ENCODE results near the gene ZSCAN23. TPM values are rescaled to one million over a fixed set of nuclear protein-coding genes. Genes with fewer than 3 reads are reported as not detected.
"Not testable (repeated sequence)": the region's sequence is repeated elsewhere in the genome, so short reads cannot be mapped to it uniquely, and the experiment has no call there.

ZSCAN23 gene
- total RNA-seq, 4 donors from 2014 or later: 0.55 to 17.1 (median 2.5) TPM; not detected in 1

DNA sequence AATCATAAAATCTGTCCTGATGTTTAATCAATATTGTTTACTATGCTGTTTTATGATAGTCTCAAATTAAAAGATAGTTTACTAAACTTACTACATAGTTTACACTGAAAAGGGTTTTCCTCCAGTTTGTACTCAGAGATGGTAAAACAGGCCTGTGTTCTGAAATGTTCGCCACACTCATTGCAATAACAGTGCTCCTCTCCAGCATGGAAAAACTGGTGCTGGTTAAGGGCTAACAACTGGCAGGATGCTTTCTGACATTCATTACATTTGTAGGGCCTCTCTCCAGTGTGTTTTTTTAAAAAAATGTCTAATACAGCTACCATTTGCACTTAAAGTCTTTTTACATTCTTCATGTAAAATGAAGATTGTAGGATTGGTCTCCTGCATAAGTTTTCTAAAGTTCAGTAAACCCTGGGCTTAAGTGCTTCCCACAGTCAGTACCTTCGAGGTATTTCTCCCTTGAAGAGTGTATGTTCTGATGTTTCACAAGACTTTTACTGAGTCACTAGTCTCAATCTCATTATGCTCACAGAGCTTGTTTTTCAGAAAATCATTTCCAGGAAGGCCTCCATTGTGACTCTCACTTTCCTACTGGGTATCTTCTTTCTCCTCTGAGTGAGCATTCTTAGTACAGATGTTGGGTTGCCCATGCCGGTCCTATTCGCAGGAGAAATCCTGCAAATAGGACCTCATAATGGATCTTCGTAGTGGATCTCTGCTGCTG, 35.1 kb downstream of the ZSCAN23 start:
- WGBS, 2 donors (ENCODE audit: low coverage in 1 of 2): 71 to 91% methylated on average over 4 to 5 of the region's 5 CpGs
- Histone ChIP-seq H3K4me3 (no peak overlapping the region), H3K4me1 (no peaks in the 10 kb centered on the region), H3K27ac (no peak overlapping the region), H3K27me3 (peaks cover 38% of the 10 kb centered on the region), H3K9me3 (no peaks in the 10 kb centered on the region), H3K36me3 (no peaks in the 10 kb centered on the region)
- DNase-seq: no peak
- TF ChIP-seq POLR2AphosphoS5 (IDR thresholded peaks at IDR 0.05): no peak
- no peak for TF ChIP-seq POLR2A (IDR thresholded peaks at IDR 0.05)
- intact Hi-C loops (cut with DNase I; ENCODE audit: low total_unique reads): no loop called here
- in situ Hi-C loops (cut with MboI; ENCODE audit: low pct_ligation_motif_present in 1 of 4, low pct_unique_long_range_greater_than_20kb in 1 of 4, low sequenced_read_pairs in 3 of 4): no loop called here

DNA sequence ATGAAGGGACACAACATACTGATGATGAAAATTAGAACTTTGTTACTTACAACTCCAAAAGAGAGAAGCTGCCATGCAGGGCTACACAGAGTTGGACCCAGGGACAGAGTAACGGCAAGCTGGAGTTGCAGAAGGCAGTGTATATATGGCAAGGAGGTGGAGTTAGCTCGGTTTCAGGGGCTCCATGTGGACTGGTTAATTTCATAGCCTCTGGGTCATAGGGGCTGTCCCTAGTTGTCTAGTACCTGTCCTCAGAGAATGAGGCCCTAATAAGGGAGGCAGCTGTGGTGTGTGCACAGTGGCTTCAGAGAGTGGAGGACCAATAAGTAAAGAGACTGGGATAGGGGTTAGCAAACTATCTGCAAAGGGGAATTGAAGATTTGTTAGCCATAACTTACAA, 35.9 kb downstream of the ZSCAN23 start:
- no peak overlapping the region for H3K27ac ChIP-seq
- TF ChIP-seq EP300 (IDR thresholded peaks at IDR 0.05; ENCODE audit: low read depth) (no peak), POLR2AphosphoS5 (IDR thresholded peaks at IDR 0.05) (no peak), POLR2A (IDR thresholded peaks at IDR 0.05) (no peak)
- intact Hi-C loops (cut with DNase I; ENCODE audit: low total_unique reads): no loop called here
- H3K9me3 ChIP-seq: no peaks in the 10 kb centered on the region
- 49 to 54% methylated on average over 2 of the region's 2 CpGs for WGBS, 2 donors (ENCODE audit: low coverage in 1 of 2)
- no peaks in the 10 kb centered on the region for H3K4me1 ChIP-seq
- DNase-seq: no peak
- H3K4me3 ChIP-seq: no peak overlapping the region
- in situ Hi-C loops (cut with MboI; ENCODE audit: low pct_ligation_motif_present in 1 of 4, low pct_unique_long_range_greater_than_20kb in 1 of 4, low sequenced_read_pairs in 3 of 4): no loop called here
- peaks cover 44% of the 10 kb centered on the region for H3K27me3 ChIP-seq
- no peaks in the 10 kb centered on the region for H3K36me3 ChIP-seq

DNA sequence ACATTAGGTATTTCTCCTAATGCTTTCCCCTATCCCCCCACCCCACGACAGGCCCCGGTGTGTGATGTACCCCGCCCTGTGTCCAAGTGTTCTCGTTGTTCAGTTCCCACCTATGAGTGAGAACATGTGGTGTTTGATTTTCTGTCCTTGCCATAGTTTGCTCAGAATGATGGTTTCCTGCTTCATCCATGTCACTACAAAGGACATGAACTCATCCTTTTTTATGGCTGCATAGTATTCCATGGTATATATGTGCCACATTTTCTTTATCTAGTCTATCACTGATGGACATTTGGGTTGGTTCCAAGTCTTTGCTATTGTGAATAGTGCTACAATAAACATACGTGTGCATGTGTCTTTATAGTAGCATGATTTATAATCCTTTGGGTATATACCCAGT, 39.4 kb downstream of the ZSCAN23 start:
- intact Hi-C loops (cut with DNase I; ENCODE audit: low total_unique reads): not testable (repeated sequence)
- WGBS, 2 donors (ENCODE audit: low coverage in 1 of 2): 90 to 94% methylated on average over 3 to 5 of the region's 5 CpGs

GRCh38 chr6:28402197-28402596, 41.1 kb downstream of the ZSCAN23 start:
- Histone ChIP-seq H3K36me3 (peaks cover 0 to 3% (median 0%) of the 10 kb centered on the region in 4 donors), H3K4me3 (no peak overlapping the region), H3K27ac (no peak overlapping the region), H3K27me3 (peaks cover 54% of the 10 kb centered on the region), H3K4me1 (peaks cover 0 to 25% (median 8%) of the 10 kb centered on the region in 4 donors), H3K9me3 (no peaks in the 10 kb centered on the region)
- TF ChIP-seq POLR2A (IDR thresholded peaks at IDR 0.05): no peak
- no peak for TF ChIP-seq EP300 (IDR thresholded peaks at IDR 0.05; ENCODE audit: low read depth)
- TF ChIP-seq, protein P1, sequence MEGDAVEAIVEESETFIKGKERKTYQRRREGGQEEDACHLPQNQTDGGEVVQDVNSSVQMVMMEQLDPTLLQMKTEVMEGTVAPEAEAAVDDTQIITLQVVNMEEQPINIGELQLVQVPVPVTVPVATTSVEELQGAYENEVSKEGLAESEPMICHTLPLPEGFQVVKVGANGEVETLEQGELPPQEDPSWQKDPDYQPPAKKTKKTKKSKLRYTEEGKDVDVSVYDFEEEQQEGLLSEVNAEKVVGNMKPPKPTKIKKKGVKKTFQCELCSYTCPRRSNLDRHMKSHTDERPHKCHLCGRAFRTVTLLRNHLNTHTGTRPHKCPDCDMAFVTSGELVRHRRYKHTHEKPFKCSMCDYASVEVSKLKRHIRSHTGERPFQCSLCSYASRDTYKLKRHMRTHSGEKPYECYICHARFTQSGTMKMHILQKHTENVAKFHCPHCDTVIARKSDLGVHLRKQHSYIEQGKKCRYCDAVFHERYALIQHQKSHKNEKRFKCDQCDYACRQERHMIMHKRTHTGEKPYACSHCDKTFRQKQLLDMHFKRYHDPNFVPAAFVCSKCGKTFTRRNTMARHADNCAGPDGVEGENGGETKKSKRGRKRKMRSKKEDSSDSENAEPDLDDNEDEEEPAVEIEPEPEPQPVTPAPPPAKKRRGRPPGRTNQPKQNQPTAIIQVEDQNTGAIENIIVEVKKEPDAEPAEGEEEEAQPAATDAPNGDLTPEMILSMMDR (IDR thresholded peaks at IDR 0.05): no peak
- no peak for TF ChIP-seq POLR2AphosphoS5 (IDR thresholded peaks at IDR 0.05)
- DNase-seq: no peak
- WGBS, 2 donors (ENCODE audit: low coverage in 1 of 2): 34 to 92% methylated on average over 2 of the region's 2 CpGs
- in situ Hi-C loops (cut with MboI; ENCODE audit: low pct_ligation_motif_present in 1 of 4, low pct_unique_long_range_greater_than_20kb in 1 of 4, low sequenced_read_pairs in 3 of 4) (no loop called here), intact Hi-C loops (cut with DNase I; ENCODE audit: low total_unique reads) (loop anchor here (1.0 kb wide), 1 partner anchor 39 kb away; no protein-coding TSS in a partner anchor)

More for the DNA sequence above, 39.4 kb downstream of the ZSCAN23 start:
- H3K27ac ChIP-seq; in situ Hi-C loops (cut with MboI; ENCODE audit: low pct_ligation_motif_present in 1 of 4, low pct_unique_long_range_greater_than_20kb in 1 of 4, low sequenced_read_pairs in 3 of 4); H3K36me3 ChIP-seq; H3K4me1 ChIP-seq; DNase-seq; H3K9me3 ChIP-seq; H3K4me3 ChIP-seq: not testable (repeated sequence)
- peaks cover 54% of the 10 kb centered on the region for H3K27me3 ChIP-seq

DNA sequence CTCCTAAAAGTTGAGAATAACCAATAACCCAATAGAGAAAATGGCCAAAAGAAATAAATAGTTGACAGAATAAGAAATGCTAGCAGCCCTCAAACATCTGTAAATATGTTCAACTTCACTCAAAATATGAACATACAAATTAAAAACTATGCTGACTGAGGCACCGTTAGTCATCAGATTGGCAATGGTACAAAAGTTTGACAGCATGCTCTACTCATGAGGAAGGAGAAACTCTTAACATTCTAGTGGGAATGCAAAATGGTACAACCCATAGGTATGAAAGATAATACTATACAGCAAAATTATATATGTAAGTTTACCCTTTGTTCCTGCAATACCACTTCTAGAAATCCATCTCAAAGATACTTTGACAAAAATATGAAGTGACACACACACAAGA, 42.1 kb downstream of the ZSCAN23 start:
- no peak overlapping the region for H3K4me3 ChIP-seq
- WGBS, 2 donors (ENCODE audit: low coverage in 1 of 2): 85 to 100% methylated on average over 1 of the region's 1 CpG
- no peaks in the 10 kb centered on the region for H3K9me3 ChIP-seq
- peaks cover 0 to 35% (median 12%) of the 10 kb centered on the region in 4 donors for H3K4me1 ChIP-seq
- H3K27ac ChIP-seq: no peak overlapping the region
- peaks cover 0 to 12% (median 0%) of the 10 kb centered on the region in 4 donors for H3K36me3 ChIP-seq
- no peak for DNase-seq
- TF ChIP-seq, protein P1 (IDR thresholded peaks at IDR 0.05): no peak
- TF ChIP-seq POLR2AphosphoS5 (IDR thresholded peaks at IDR 0.05): no peak
- TF ChIP-seq POLR2A (IDR thresholded peaks at IDR 0.05): no peak
- TF ChIP-seq EP300 (IDR thresholded peaks at IDR 0.05; ENCODE audit: low read depth): no peak
- peaks cover 50% of the 10 kb centered on the region for H3K27me3 ChIP-seq
- intact Hi-C loops (cut with DNase I; ENCODE audit: low total_unique reads) (no loop called here), in situ Hi-C loops (cut with MboI; ENCODE audit: low pct_ligation_motif_present in 1 of 4, low pct_unique_long_range_greater_than_20kb in 1 of 4, low sequenced_read_pairs in 3 of 4) (no loop called here)

All from transverse colon (tissue), 4 donors.